ENCODE data around the gene ALDH1A2.

Gene ALDH1A2

GRCh38 chr15:57943171-57943570, 122.3 kb downstream of the ALDH1A2 start:
- no peak for DNase-seq (ENCODE audit: low read depth)

- no peak for DNase-seq (ENCODE audit: low read depth)
These were observed 123.7 kb downstream of the ALDH1A2 start for GRCh38 chr15:57941816-57942215.

GRCh38 chr15:57932348-57932747, 133.2 kb downstream of the ALDH1A2 start:
- no peak for DNase-seq (ENCODE audit: low read depth)

- DNase-seq (ENCODE audit: low read depth) = no peak
These were observed 133.9 kb downstream of the ALDH1A2 start for GRCh38 chr15:57931570-57931969.

GRCh38 chr15:57927091-57927631, 138.3 kb downstream of the ALDH1A2 start:
- no peak for DNase-seq (ENCODE audit: low read depth)

GRCh38 chr15:57925650-57926049, 139.9 kb downstream of the ALDH1A2 start:
- DNase-seq (ENCODE audit: low read depth) = no peak

- DNase-seq (ENCODE audit: low read depth) = no peak
These were observed 140.9 kb downstream of the ALDH1A2 start for GRCh38 chr15:57924598-57924997.

GRCh38 chr15:57923750-57924149, 141.8 kb downstream of the ALDH1A2 start:
- no peak for DNase-seq (ENCODE audit: low read depth)

GRCh38 chr15:57923306-57923705, 142.2 kb downstream of the ALDH1A2 start:
- DNase-seq (ENCODE audit: low read depth) = no peak

GRCh38 chr15:57922776-57923175, 142.7 kb downstream of the ALDH1A2 start:
- DNase-seq (ENCODE audit: low read depth) = no peak

- DNase-seq (ENCODE audit: low read depth) = no peak
These were observed 144.1 kb downstream of the ALDH1A2 start for GRCh38 chr15:57921371-57921770.

- DNase-seq (ENCODE audit: low read depth) = no peak
These were observed 144.6 kb downstream of the ALDH1A2 start for GRCh38 chr15:57920911-57921310.

- no peak for DNase-seq (ENCODE audit: low read depth)
These were observed 145.8 kb downstream of the ALDH1A2 start for GRCh38 chr15:57919754-57920153.

- DNase-seq (ENCODE audit: low read depth) = no peak
These were observed 147.5 kb downstream of the ALDH1A2 start for GRCh38 chr15:57917998-57918397.

GRCh38 chr15:57916695-57917094, 148.8 kb downstream of the ALDH1A2 start:
- no peak for DNase-seq (ENCODE audit: low read depth)

GRCh38 chr15:57915827-57916531, 149.5 kb downstream of the ALDH1A2 start:
- DNase-seq (ENCODE audit: low read depth) = no peak

- no peak for DNase-seq (ENCODE audit: low read depth)
These were observed 151.0 kb downstream of the ALDH1A2 start for GRCh38 chr15:57914350-57915055.

- no peak for DNase-seq (ENCODE audit: low read depth)
These were observed 154.3 kb downstream of the ALDH1A2 start for GRCh38 chr15:57911247-57911646.

- no peak for DNase-seq (ENCODE audit: low read depth)
These were observed 154.8 kb downstream of the ALDH1A2 start for GRCh38 chr15:57910672-57911071.

- no peak for DNase-seq (ENCODE audit: low read depth)
These were observed 156.1 kb downstream of the ALDH1A2 start for GRCh38 chr15:57909388-57909787.

GRCh38 chr15:57903626-57904025, 161.9 kb downstream of the ALDH1A2 start:
- DNase-seq (ENCODE audit: low read depth) = no peak
